ENCODE data around the gene TCF20.

Gene TCF20

DNA sequence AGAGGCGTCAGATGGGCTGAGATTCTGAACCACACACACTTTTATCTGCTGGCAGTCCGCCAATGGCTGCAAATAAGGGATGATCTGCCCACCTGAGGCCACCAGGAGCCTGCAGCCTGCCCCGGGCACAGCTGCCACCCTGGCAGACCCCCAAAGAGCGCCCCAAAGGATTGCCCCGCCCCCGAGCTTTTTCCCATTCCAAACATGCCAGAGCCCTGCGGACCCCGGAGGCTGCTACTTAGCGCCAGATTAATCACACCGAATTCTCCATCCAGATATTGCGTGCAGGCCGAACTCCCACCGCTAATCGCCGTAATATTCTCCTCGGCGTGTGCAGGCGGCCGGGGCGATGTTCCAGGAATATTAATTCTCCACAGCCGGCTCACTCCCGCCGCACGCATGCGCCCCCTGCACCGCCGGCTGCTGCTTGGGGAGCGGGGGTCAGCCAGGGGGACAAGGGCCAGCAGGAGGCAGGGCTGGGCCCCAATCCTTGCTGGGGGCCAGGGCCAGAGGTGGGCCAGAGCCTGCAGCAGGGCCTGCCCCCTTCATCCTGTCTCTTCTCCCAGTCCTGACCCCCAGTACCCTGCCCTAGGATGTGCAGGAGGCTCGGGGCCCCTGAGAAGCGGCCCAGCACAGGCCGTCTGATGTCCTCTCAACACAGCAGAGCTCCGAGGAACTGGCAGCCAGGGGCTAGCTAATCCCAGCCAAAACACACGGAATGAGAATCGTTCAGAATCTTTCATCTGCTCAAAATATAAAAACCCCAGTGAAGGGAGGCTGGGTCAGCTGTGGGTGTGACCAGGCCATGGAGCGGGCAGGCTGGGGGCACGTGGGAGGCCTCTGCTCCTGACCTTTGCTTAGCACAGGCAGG, 19.5 kb upstream of the TCF20 start:
- Histone ChIP-seq H3K27me3 (ENCODE audit: control insufficient read depth in 1 of 2, insufficient read depth in 2 of 2, low read length in 2 of 2) (peaks cover 3 to 4% of the 10 kb centered on the region in 2 donors), H3K27ac (ENCODE audit: low read length) (no peak overlapping the region), H3K4me1 (ENCODE audit: control insufficient read depth, insufficient read depth, low read length) (peaks cover 2% of the 10 kb centered on the region), H3K9ac (ENCODE audit: low read length in 2 of 2) (no peak overlapping the region), H3K4me3 (ENCODE audit: low read length in 2 of 2) (no peak overlapping the region), H3K36me3 (ENCODE audit: control insufficient read depth in 2 of 2, insufficient read depth in 2 of 2, low read length in 2 of 2) (no peaks in the 10 kb centered on the region), H3K9me3 (ENCODE audit: control insufficient read depth in 2 of 2, low read length in 2 of 2) (no peaks in the 10 kb centered on the region)

- no peak overlapping the region for H3K4me3 ChIP-seq (ENCODE audit: low read length in 2 of 2)
- H3K9me3 ChIP-seq (ENCODE audit: control insufficient read depth in 2 of 2, low read length in 2 of 2), result no peaks in the 10 kb centered on the region
- H3K27ac ChIP-seq (ENCODE audit: low read length), result no peak overlapping the region
- peaks cover 7% of the 10 kb centered on the region for H3K4me1 ChIP-seq (ENCODE audit: control insufficient read depth, insufficient read depth, low read length)
- no peak overlapping the region for H3K9ac ChIP-seq (ENCODE audit: low read length in 2 of 2)
- peaks cover 5 to 13% of the 10 kb centered on the region in 2 donors for H3K27me3 ChIP-seq (ENCODE audit: control insufficient read depth in 1 of 2, insufficient read depth in 2 of 2, low read length in 2 of 2)
- no peaks in the 10 kb centered on the region for H3K36me3 ChIP-seq (ENCODE audit: control insufficient read depth in 2 of 2, insufficient read depth in 2 of 2, low read length in 2 of 2)
Observed at GRCh38 chr22:42288791-42289190, 18.3 kb upstream of the TCF20 start.

DNA sequence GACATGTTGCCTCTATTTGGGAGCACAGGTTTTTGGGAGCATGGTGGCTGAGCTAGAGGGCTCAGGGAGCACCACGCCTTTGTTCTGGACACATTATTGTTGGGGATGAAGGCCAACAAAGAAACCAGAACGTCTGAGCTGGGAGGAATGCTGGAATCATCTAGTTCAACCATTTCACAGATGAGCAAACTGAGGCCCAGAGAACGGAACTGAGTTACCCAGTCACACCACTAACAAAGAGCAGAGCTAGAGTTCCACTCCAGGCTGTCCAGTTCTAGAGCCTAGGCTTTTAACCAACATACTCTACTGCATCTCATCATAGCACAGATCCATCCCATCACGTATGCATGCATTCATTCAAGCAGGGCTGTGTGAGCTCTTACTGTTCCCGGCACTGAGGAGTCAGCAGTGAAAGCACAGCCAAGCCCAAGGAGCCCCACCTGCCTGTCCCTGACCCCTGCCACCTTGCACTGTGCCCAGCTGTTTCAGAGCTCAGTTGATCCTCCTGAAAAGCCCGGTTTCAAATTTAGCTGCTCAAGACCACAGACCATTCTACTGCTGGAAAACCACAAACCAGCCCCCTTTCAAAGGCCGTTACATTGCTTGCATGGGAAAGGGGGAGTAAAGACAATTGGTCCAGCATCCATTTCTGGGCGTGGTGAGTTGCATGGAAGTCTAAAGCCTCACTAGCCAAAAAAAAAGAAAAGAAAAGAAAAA, 16.9 kb upstream of the TCF20 start:
- Histone ChIP-seq H3K4me1 (ENCODE audit: control insufficient read depth, insufficient read depth, low read length) (peaks cover 18% of the 10 kb centered on the region), H3K27me3 (ENCODE audit: control insufficient read depth in 1 of 2, insufficient read depth in 2 of 2, low read length in 2 of 2) (peaks cover 5 to 13% of the 10 kb centered on the region in 2 donors), H3K9me3 (ENCODE audit: control insufficient read depth in 2 of 2, low read length in 2 of 2) (no peaks in the 10 kb centered on the region), H3K4me3 (ENCODE audit: low read length in 2 of 2) (no peak overlapping the region), H3K9ac (ENCODE audit: low read length in 2 of 2) (no peak overlapping the region), H3K36me3 (ENCODE audit: control insufficient read depth in 2 of 2, insufficient read depth in 2 of 2, low read length in 2 of 2) (no peaks in the 10 kb centered on the region), H3K27ac (ENCODE audit: low read length) (no peak overlapping the region)

DNA sequence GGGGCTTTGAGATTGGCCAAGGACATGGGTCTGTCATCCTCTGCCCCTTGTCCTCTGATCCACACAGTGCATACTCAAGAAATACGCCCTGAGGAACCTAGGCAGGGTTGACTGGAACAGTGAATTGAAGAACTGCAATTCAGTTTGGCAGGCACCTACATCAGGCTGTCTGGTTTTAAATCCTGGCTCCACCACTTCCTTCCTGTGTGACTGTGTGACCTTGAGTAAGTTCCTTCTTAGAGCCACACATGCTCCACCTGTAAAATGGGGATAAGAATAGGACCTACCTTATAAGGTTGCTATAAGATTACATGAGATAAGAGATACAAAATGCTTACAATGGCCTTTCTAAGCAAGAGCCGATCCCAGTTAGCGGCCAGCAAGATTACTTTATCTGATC, 15.8 kb upstream of the TCF20 start:
- Histone ChIP-seq H3K9ac (ENCODE audit: low read length in 2 of 2) (no peak overlapping the region), H3K36me3 (ENCODE audit: control insufficient read depth in 2 of 2, insufficient read depth in 2 of 2, low read length in 2 of 2) (no peaks in the 10 kb centered on the region), H3K4me1 (ENCODE audit: control insufficient read depth, insufficient read depth, low read length) (peaks cover 21% of the 10 kb centered on the region), H3K27ac (ENCODE audit: low read length) (no peak overlapping the region), H3K27me3 (ENCODE audit: control insufficient read depth in 1 of 2, insufficient read depth in 2 of 2, low read length in 2 of 2) (peaks cover 5 to 13% of the 10 kb centered on the region in 2 donors), H3K9me3 (ENCODE audit: control insufficient read depth in 2 of 2, low read length in 2 of 2) (no peaks in the 10 kb centered on the region), H3K4me3 (ENCODE audit: low read length in 2 of 2) (no peak overlapping the region)

DNA sequence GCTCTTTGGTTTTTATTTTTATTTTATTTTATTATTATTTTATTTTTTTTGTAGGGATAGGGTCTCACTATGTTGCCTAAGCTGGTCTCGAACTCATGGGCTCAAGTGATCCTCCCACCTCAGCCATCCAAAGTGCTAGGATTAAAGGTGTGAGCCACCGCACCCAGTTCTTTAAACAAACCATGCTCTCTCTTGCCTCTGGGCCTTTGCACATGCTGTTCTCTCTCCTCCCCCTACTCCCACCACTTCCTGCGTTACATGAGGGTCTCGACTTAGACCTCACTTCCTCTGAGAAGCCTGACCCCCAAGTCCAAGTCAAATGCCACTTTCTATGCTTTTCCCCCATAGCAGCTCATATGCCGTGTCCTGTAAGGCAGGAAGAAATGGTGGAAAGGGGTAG, 15.2 kb upstream of the TCF20 start:
- H3K4me1 ChIP-seq (ENCODE audit: control insufficient read depth, insufficient read depth, low read length), result peaks cover 19% of the 10 kb centered on the region
- peaks cover 5 to 13% of the 10 kb centered on the region in 2 donors for H3K27me3 ChIP-seq (ENCODE audit: control insufficient read depth in 1 of 2, insufficient read depth in 2 of 2, low read length in 2 of 2)
- H3K27ac ChIP-seq (ENCODE audit: low read length), result no peak overlapping the region
- no peak overlapping the region for H3K9ac ChIP-seq (ENCODE audit: low read length in 2 of 2)
- no peaks in the 10 kb centered on the region for H3K9me3 ChIP-seq (ENCODE audit: control insufficient read depth in 2 of 2, low read length in 2 of 2)
- no peaks in the 10 kb centered on the region for H3K36me3 ChIP-seq (ENCODE audit: control insufficient read depth in 2 of 2, insufficient read depth in 2 of 2, low read length in 2 of 2)
- H3K4me3 ChIP-seq (ENCODE audit: low read length in 2 of 2), result no peak overlapping the region

GRCh38 chr22:42284643-42285181, 14.3 kb upstream of the TCF20 start:
- H3K4me1 ChIP-seq (ENCODE audit: control insufficient read depth, insufficient read depth, low read length), result peaks cover 19% of the 10 kb centered on the region
- H3K36me3 ChIP-seq (ENCODE audit: control insufficient read depth in 2 of 2, insufficient read depth in 2 of 2, low read length in 2 of 2), result no peaks in the 10 kb centered on the region
- H3K27me3 ChIP-seq (ENCODE audit: control insufficient read depth in 1 of 2, insufficient read depth in 2 of 2, low read length in 2 of 2), result peaks cover 5 to 13% of the 10 kb centered on the region in 2 donors
- no peak overlapping the region for H3K27ac ChIP-seq (ENCODE audit: low read length)
- H3K4me3 ChIP-seq (ENCODE audit: low read length in 2 of 2), result no peak overlapping the region
- H3K9me3 ChIP-seq (ENCODE audit: control insufficient read depth in 2 of 2, low read length in 2 of 2), result no peaks in the 10 kb centered on the region
- no peak overlapping the region for H3K9ac ChIP-seq (ENCODE audit: low read length in 2 of 2)

DNA sequence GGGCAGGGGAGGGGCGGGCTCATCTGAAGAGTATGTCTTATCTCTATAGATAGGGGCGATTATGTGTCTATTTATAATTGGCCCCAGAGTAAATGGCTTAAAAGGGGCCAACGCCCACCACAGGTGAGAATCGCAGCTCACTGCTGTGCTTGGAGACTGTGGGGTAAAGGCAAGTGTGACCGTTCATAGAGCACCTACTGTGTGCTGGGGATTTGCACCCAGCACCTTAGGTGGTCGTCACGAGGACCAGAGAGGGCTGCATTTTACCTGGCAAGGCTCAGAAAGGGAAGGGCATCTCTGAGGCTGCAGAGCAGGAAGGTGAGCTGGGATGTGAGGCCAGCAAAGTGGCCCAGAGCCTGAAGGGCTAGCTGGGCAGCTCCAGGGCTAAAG, 13.7 kb upstream of the TCF20 start:
- Histone ChIP-seq H3K36me3 (ENCODE audit: control insufficient read depth in 2 of 2, insufficient read depth in 2 of 2, low read length in 2 of 2) (no peaks in the 10 kb centered on the region), H3K4me1 (ENCODE audit: control insufficient read depth, insufficient read depth, low read length) (peaks cover 19% of the 10 kb centered on the region), H3K27ac (ENCODE audit: low read length) (no peak overlapping the region), H3K9ac (ENCODE audit: low read length in 2 of 2) (no peak overlapping the region), H3K27me3 (ENCODE audit: control insufficient read depth in 1 of 2, insufficient read depth in 2 of 2, low read length in 2 of 2) (peaks cover 5 to 13% of the 10 kb centered on the region in 2 donors), H3K9me3 (ENCODE audit: control insufficient read depth in 2 of 2, low read length in 2 of 2) (no peaks in the 10 kb centered on the region), H3K4me3 (ENCODE audit: low read length in 2 of 2) (peak overlapping the region in 1 of 2 donors; percentile 73)

GRCh38 chr22:42283278-42284201, 13.1 kb upstream of the TCF20 start:
- Histone ChIP-seq H3K27me3 (ENCODE audit: control insufficient read depth in 1 of 2, insufficient read depth in 2 of 2, low read length in 2 of 2) (peaks cover 5 to 13% of the 10 kb centered on the region in 2 donors), H3K9ac (ENCODE audit: low read length in 2 of 2) (peak overlapping the region in 1 of 2 donors; percentile 7), H3K36me3 (ENCODE audit: control insufficient read depth in 2 of 2, insufficient read depth in 2 of 2, low read length in 2 of 2) (no peaks in the 10 kb centered on the region), H3K9me3 (ENCODE audit: control insufficient read depth in 2 of 2, low read length in 2 of 2) (no peaks in the 10 kb centered on the region), H3K27ac (ENCODE audit: low read length) (no peak overlapping the region), H3K4me3 (ENCODE audit: low read length in 2 of 2) (peak overlapping the region; percentile 53 to 73), H3K4me1 (ENCODE audit: control insufficient read depth, insufficient read depth, low read length) (peaks cover 19% of the 10 kb centered on the region)

DNA sequence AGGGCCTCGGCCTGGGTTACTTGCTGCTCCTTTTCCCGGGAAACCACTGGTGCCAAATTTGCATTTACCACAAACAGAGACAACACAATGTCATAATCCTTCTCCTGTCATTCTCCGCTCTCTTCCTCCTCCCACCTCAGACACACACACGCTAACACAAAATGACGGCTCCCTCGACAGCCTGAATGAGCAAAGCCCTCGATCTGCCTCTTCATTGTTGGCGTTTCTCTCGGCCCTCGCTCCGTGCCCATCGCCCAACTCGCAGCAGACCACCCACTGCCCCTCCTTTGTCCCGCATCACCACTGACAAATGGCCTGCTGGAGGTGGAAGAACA, 12.5 kb upstream of the TCF20 start:
- no peaks in the 10 kb centered on the region for H3K36me3 ChIP-seq (ENCODE audit: control insufficient read depth in 2 of 2, insufficient read depth in 2 of 2, low read length in 2 of 2)
- peak overlapping the region in 1 of 2 donors; percentile 73 for H3K4me3 ChIP-seq (ENCODE audit: low read length in 2 of 2)
- peaks cover 5 to 13% of the 10 kb centered on the region in 2 donors for H3K27me3 ChIP-seq (ENCODE audit: control insufficient read depth in 1 of 2, insufficient read depth in 2 of 2, low read length in 2 of 2)
- no peak overlapping the region for H3K9ac ChIP-seq (ENCODE audit: low read length in 2 of 2)
- H3K27ac ChIP-seq (ENCODE audit: low read length), result no peak overlapping the region
- H3K9me3 ChIP-seq (ENCODE audit: control insufficient read depth in 2 of 2, low read length in 2 of 2), result no peaks in the 10 kb centered on the region
- H3K4me1 ChIP-seq (ENCODE audit: control insufficient read depth, insufficient read depth, low read length), result peaks cover 19% of the 10 kb centered on the region

DNA sequence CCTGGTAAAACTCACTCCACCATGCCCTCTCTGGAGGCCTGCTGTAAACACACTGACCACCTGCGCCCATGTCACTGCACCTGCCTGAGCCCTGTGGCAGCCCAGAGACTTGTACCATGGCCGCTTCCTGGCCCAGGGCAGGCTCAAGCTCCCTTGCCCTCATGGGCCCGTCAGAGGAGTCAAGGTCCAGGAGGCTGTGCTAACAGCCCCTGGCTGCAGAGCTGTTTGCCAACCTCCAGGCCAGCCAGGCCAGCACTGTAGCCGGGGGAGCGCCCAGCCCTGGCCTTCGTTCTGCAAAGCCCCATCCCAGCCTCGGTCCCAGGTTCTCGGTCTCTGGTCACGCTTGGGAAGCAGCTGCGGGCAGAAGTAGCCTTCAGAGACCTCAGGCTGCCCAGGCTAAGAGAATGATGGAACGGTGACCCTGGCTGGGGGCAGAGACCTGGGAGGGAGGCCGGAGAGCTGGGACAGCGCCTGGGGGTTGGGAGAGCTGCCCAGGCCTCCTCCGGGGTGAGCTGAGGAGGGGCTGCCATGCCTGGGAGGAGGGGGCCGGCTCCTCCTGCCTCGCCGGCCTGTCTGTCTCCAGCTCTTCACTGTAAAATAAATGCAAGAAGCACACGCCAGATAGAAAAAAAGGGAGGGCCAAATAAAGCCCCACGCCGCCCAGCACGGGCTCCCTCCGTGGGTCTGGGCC, 11.9 kb upstream of the TCF20 start:
- Histone ChIP-seq H3K27me3 (ENCODE audit: control insufficient read depth in 1 of 2, insufficient read depth in 2 of 2, low read length in 2 of 2) (peaks cover 5 to 13% of the 10 kb centered on the region in 2 donors), H3K4me1 (ENCODE audit: control insufficient read depth, insufficient read depth, low read length) (peaks cover 19% of the 10 kb centered on the region), H3K27ac (ENCODE audit: low read length) (no peak overlapping the region), H3K9me3 (ENCODE audit: control insufficient read depth in 2 of 2, low read length in 2 of 2) (no peaks in the 10 kb centered on the region), H3K4me3 (ENCODE audit: low read length in 2 of 2) (peak overlapping the region in 1 of 2 donors; percentile 73), H3K36me3 (ENCODE audit: control insufficient read depth in 2 of 2, insufficient read depth in 2 of 2, low read length in 2 of 2) (no peaks in the 10 kb centered on the region), H3K9ac (ENCODE audit: low read length in 2 of 2) (no peak overlapping the region)
